Breast epithelium (tissue), 4 donors: ENCODE measurements around the gene CYTH4. TPM values are rescaled to one million over a fixed set of nuclear protein-coding genes. Genes with fewer than 3 reads are reported as not detected.
"Not testable (repeated sequence)": the region's sequence is repeated elsewhere in the genome, so short reads cannot be mapped to it uniquely, and the experiment has no call there.

ENCODE experiments used
- DNase-seq, 2 donors: peaks; one replicate each; pipeline ENCODE4 v3.0.0-alpha.2; 2019; ENCODE audit warnings: low spot score in 2 of 2
- H3K27ac ChIP-seq, 2 donors: fragments of 200-600 bp; sonication (generic) in 1 of 2; one replicate each; pipeline ENCODE4 v1.5.1; 2016 to 2019; ENCODE audit warnings: mild to moderate bottlenecking in 1 of 2
- H3K27me3 ChIP-seq, 2 donors: fragments of 200-600 bp; sonication (generic) in 1 of 2; one replicate each; pipeline versions ENCODE4 v1.5.1 to v1.6.0; 2017 to 2019; ENCODE audit warnings: control low read depth in 1 of 2, mild to moderate bottlenecking in 1 of 2
- H3K36me3 ChIP-seq: fragments of 200-600 bp; one replicate; pipeline ENCODE4 v1.5.1; 2019
- H3K4me1 ChIP-seq, 2 donors: fragments of 200-600 bp; sonication (generic); one replicate each; pipeline ENCODE4 v1.5.1; 2016 to 2019; ENCODE audit warnings: control low read depth in 1 of 2
- H3K4me3 ChIP-seq, 3 donors: fragments of 200-600 bp; sonication (generic); 1 replicate in 2 of 3; 2 replicates in 1 of 3; pipeline ENCODE4 v1.5.1; 2016 to 2019; ENCODE audit warnings: mild to moderate bottlenecking in 3 of 3, moderate library complexity in 2 of 3
- H3K9me3 ChIP-seq, 2 donors: fragments of 200-600 bp; sonication (generic) in 1 of 2; one replicate each; pipeline ENCODE4 v1.5.1; 2016 to 2019; ENCODE audit warnings: control low read depth in 1 of 2
- CTCF ChIP-seq, 3 donors: fragments of 450-650 bp; IDR thresholded peaks; one replicate each; pipeline ENCODE4 v1.5.1; 2016 to 2017; ENCODE audit warnings: antibody characterized with exemption in 3 of 3, mild to moderate bottlenecking in 3 of 3, moderate library complexity in 3 of 3
- POLR2A ChIP-seq: fragments of 450-650 bp; IDR thresholded peaks from one replicate; pipeline ENCODE4 v1.6.1; 2016; ENCODE audit warnings: antibody characterized with exemption, mild to moderate bottlenecking, moderate library complexity
- POLR2AphosphoS5 ChIP-seq, 3 donors: sonication (generic); formaldehyde crosslinking; IDR thresholded peaks; one replicate each; pipeline ENCODE4 v1.6.1; 2017; ENCODE audit warnings: antibody characterized with exemption in 3 of 3
- intact Hi-C: fragments of 100-400 bp; cut with DNase I; formaldehyde crosslinking; loops from one replicate; pipeline ENCODE4 v1.15.1; 2023; ENCODE audit warnings: low total_unique reads
- total RNA-seq, 3 donors: library from RNA; depleted of rRNA; stranded (reverse); fragments of >200 nt; gene quantifications; one replicate each; pipeline ENCODE4 v1.1.0, GENCODE V29; 2016

CYTH4 gene
- total RNA-seq = 10 to 100 TPM in 2 of 3 donors, 1 to 10 TPM in 1; 6.9 to 25.1 (median 10.5) TPM

DNA sequence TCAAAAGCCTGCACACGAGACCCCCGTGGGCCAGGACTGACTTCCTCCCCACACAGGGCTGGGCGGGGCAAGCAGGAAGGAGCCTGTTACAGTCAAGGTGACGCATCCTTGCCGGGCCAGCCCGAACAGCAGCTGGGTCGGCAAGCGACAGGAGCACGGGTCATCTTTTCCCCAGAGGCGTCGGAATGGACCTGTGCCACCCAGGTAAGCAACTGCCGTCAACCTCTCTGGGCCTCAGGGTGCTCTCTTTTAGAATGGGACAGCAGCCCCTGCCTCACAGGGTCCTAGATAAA, at the start of gene CYTH4:
TSS of gene CYTH4 (plus strand) at position 124 of the 293 bp plus-strand sequence. CDS start at position 186, 62 bp downstream.
- no peaks in the 10 kb centered on the region for H3K4me1 ChIP-seq
- H3K4me3 ChIP-seq = peak within 1 kb of the TSS; percentile 30 to 49 (median 35)
- H3K27ac ChIP-seq = peak within 1 kb of the TSS in 1 of 2 donors; percentile 48
- no peaks in the 10 kb centered on the region for H3K36me3 ChIP-seq
- no peaks in the 10 kb centered on the region for H3K9me3 ChIP-seq
- no peak for TF ChIP-seq POLR2AphosphoS5 (IDR thresholded peaks at IDR 0.05)
- TF ChIP-seq POLR2A = no peak
- no peak for TF ChIP-seq CTCF (IDR thresholded peaks at IDR 0.05)
- DNase-seq = no peak
- intact Hi-C loops = no loop called here
- H3K27me3 ChIP-seq = peaks cover 0 to 24% of the 10 kb centered on the region in 2 donors

DNA sequence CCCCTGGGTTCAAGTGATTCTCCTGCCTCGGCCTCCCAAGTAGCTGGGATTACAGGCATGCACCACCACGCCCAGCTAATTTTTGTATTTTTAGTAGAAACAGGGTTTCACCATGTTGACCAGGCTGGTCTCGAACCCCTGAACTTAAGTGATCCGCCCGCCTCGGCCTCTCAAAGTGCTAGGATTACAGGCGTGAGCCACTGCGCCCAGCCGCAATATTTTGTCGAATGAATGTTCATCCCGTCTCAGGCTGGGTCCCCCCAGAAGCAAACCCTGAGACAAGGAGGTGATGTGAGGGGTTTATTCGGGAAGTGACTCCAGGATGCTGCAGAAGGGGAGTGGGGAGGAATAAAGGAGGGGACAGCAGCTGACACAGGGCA, 48.9 kb upstream of the CYTH4 start:
- H3K27me3 ChIP-seq, intact Hi-C loops, DNase-seq, H3K9me3 ChIP-seq, H3K4me3 ChIP-seq, H3K36me3 ChIP-seq, H3K27ac ChIP-seq, H3K4me1 ChIP-seq: not testable (repeated sequence)

DNA sequence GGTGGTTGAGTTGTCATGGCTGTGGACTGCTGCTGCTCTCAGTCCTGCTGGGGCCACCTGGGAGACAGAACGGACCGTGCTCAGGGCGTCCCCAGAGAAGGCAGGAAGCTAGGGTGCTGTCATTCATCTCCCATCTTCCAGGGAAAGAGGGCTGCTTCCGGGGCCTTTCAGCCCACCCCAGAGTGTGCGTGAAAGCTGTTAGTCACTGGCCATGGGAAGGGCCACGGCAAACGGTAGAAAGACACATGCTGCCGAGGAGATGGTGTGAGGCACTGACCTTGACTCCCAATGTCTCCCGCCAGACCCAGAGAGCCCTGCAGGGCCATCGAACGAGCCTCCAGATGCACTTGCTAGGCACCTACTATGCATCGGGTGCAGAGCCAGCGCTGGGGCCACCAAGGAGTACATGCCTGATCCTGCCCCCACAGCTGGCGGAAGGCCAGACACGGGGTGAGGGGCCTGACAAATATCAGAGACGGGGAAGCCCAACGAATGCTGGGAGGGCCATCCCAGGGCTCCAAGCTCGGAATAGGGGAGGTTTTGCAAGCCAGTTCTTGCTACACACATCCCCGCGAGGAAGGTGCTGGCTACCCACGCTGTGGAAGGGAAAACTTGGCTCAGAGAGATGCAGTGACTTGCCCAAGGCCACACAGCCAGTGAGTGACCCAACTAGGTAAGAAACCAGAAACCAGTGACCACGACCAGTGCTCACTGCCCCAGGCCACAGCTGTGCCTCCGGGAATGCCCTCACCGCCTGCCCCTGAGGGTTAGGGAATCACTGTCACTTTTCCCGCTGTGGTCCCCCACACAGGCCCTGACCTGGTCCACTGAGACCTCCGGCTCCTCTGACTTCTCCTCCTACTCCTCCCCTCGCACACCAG, 48.3 kb upstream of the CYTH4 start:
- DNase-seq = no peak
- Histone ChIP-seq H3K27me3 (no peaks in the 10 kb centered on the region), H3K4me1 (no peaks in the 10 kb centered on the region), H3K27ac (no peak overlapping the region), H3K4me3 (no peak overlapping the region), H3K36me3 (no peaks in the 10 kb centered on the region), H3K9me3 (no peaks in the 10 kb centered on the region)
- TF ChIP-seq POLR2A (no peak), CTCF (IDR thresholded peaks at IDR 0.05) (no peak), POLR2AphosphoS5 (IDR thresholded peaks at IDR 0.05) (no peak)
- intact Hi-C loops = no loop called here

DNA sequence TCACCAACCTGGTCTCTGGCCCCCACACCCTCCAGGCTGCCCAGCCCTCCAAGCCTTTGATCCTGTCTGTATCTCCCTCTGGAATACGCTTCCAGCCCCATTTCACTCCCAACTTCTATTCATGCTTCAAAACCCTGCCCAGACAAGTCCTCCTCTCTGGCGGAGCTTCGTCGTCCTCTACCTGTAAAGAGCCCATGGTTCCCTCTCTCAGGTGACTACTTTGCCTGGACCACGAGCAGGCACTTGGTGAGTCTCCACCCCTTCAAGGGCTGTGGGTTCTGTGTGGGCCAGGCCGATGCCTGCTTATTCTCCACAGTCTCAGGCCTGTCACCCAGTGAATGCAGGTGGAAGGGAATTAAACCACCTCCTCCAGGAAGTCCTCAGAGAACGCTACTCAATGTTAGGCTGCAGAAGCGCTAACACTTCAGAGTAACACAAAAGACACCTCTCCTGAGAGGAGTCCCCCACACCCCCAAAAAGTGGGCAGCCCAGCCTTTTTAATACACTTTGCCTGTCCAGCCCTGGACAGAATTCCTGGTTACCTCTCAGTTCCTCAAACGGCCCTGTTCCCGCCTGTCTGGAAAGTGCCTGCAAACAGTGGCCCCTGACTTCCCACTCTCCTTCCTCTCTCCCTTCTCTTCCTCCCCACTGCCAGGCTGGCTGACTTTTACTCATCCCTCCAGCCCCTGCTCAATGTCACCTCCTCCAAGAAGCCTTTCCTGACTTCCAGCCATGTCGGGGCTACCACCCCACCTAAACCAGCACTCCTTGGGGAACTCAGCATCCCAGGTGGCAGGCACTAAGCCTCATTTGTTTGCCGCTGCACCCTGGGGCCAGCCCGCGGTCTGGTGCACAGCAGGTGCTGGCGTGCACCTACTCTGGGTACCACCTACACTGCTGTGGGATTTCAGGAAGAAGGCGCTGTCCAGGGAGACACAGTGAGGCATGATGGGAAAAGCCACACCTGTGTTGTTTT, 47.3 kb upstream of the CYTH4 start:
- intact Hi-C loops = no loop called here
- DNase-seq = no peak

More for the DNA sequence above, 47.3 kb upstream of the CYTH4 start:
- H3K27ac ChIP-seq = no peak overlapping the region
- no peaks in the 10 kb centered on the region for H3K9me3 ChIP-seq
- no peak overlapping the region for H3K4me3 ChIP-seq
- H3K36me3 ChIP-seq = no peaks in the 10 kb centered on the region
- H3K4me1 ChIP-seq = no peaks in the 10 kb centered on the region
- no peaks in the 10 kb centered on the region for H3K27me3 ChIP-seq
- TF ChIP-seq POLR2AphosphoS5 (IDR thresholded peaks at IDR 0.05) (no peak), POLR2A (no peak), CTCF (IDR thresholded peaks at IDR 0.05) (no peak)
